SK-N-SH (cell line): ENCODE measurements around the gene MTHFD2L. TPM values are rescaled to one million over a fixed set of nuclear protein-coding genes. Genes with fewer than 3 reads are reported as not detected.
A peak's percentile ranks its signal among the peaks of the same experiment; 100 is the strongest.
"Not testable (repeated sequence)": the region's sequence is repeated elsewhere in the genome, so short reads cannot be mapped to it uniquely, and the experiment has no call there.

Experiments used
- CTCF ChIA-PET: fragments of 300-600, 350-600 bp; formaldehyde crosslinking; extraction: SDS; loops from one replicate; lab custom pipeline; 2021; lab: Yijun Ruan, JAX
- POLR2A ChIA-PET: fragments of 350-600 bp; sonication (Branson Sonifier 250); formaldehyde crosslinking; extraction: SDS; loops from one replicate; lab custom pipeline; 2020; ENCODE audit warnings: antibody characterized with exemption, inconsistent platforms; lab: Yijun Ruan, JAX
- DNase-seq: peaks from one replicate; pipeline ENCODE4 v3.0.0; 2012
- H2AFZ ChIP-seq: fragments of 200-600 bp; sonication (generic); 2 replicates; pipeline ENCODE4 v1.8.1; 2016; ENCODE audit warnings: antibody characterized with exemption, mild to moderate bottlenecking, low read depth
- H3F3A ChIP-seq: fragments of 200-600 bp; sonication (generic); replicated peaks from 2 replicates; pipeline ENCODE3; 2016; ENCODE audit warnings: antibody characterized with exemption, mild to moderate bottlenecking; ENCODE audit not compliant: insufficient read depth
- H3K27ac ChIP-seq, 2 experiments: fragments of 200-500 bp in 1 of 2; fragments of 200-600 bp in 1 of 2; sonication (Bioruptor generic) in 1 of 2; sonication (generic), shearing (Covaris generic) in 1 of 2; 2 replicates each; pipeline versions ENCODE4 v1.5.1 to v1.6.1; 2014 to 2016; ENCODE audit warnings: low read depth in 2 of 2, inconsistent platforms in 1 of 2, low read length in 1 of 2, mild to moderate bottlenecking in 1 of 2, mixed read lengths in 1 of 2
- H3K27me3 ChIP-seq: fragments of 200-600 bp; sonication (generic), shearing (Covaris generic); 2 replicates; pipeline ENCODE4 v1.6.1; 2016; ENCODE audit warnings: mixed run types; ENCODE audit not compliant: insufficient read depth
- H3K36me3 ChIP-seq, 2 experiments: fragments of 200-500 bp in 1 of 2; fragments of 200-600 bp in 1 of 2; sonication (Bioruptor generic) in 1 of 2; sonication (generic) in 1 of 2; replicated peaks in 1 of 2; 2 replicates each; pipeline versions ENCODE3 to v1.5.1; 2014 to 2016; ENCODE audit warnings: low read length in 1 of 2, mild to moderate bottlenecking in 1 of 2; ENCODE audit not compliant: insufficient read depth in 2 of 2, control insufficient read depth in 1 of 2
- H3K4me1 ChIP-seq, 2 experiments: fragments of 200-500 bp in 1 of 2; fragments of 200-600 bp in 1 of 2; sonication (Bioruptor generic) in 1 of 2; sonication (generic), shearing (Covaris generic) in 1 of 2; 2 replicates each; pipeline versions ENCODE4 v1.5.1 to v1.6.1; 2014 to 2016; ENCODE audit warnings: low read depth in 1 of 2, low read length in 1 of 2, mixed run types in 1 of 2; ENCODE audit not compliant: insufficient read depth in 2 of 2, control insufficient read depth in 1 of 2
- H3K4me2 ChIP-seq: fragments of 200-600 bp; sonication (generic), shearing (Covaris generic); 2 replicates; pipeline ENCODE4 v1.6.1; 2017; ENCODE audit warnings: mixed run types
- H3K4me3 ChIP-seq, 2 experiments: fragments of 200-500 bp in 1 of 2; fragments of 200-600 bp in 1 of 2; sonication (Bioruptor generic) in 1 of 2; sonication (generic), shearing (Covaris generic) in 1 of 2; 2 replicates each; pipeline versions ENCODE4 v1.5.1 to v1.8.1; 2014 to 2016; ENCODE audit warnings: low read depth in 2 of 2, inconsistent platforms in 1 of 2, low read length in 1 of 2, mild to moderate bottlenecking in 1 of 2, mixed read lengths in 1 of 2, moderate library complexity in 1 of 2
- H3K79me2 ChIP-seq: fragments of 200-600 bp; sonication (generic); 2 replicates; pipeline ENCODE4 v1.8.1; 2017; ENCODE audit warnings: mild to moderate bottlenecking; ENCODE audit not compliant: insufficient read depth
- H3K9ac ChIP-seq: fragments of 200-600 bp; sonication (generic); 2 replicates; pipeline ENCODE4 v1.6.1; 2017; ENCODE audit warnings: mixed run types
- H3K9me2 ChIP-seq: fragments of 200-600 bp; sonication (generic); 2 replicates; pipeline ENCODE4 v1.6.1; 2017; ENCODE audit warnings: mixed run types
- H3K9me3 ChIP-seq: fragments of 200-600 bp; sonication (generic); 2 replicates; pipeline ENCODE4 v1.6.1; 2017; ENCODE audit warnings: mixed run types, mild to moderate bottlenecking, moderate library complexity
- H4K20me1 ChIP-seq: fragments of 200-600 bp; sonication (generic); 2 replicates; pipeline ENCODE4 v1.6.1; 2017; ENCODE audit warnings: mild to moderate bottlenecking, mixed run types; ENCODE audit not compliant: insufficient read depth
- CHD2 ChIP-seq: fragments of 150-350 bp; IDR thresholded peaks from 2 replicates; pipeline ENCODE4 v1.6.1; 2018; ENCODE audit warnings: low read length; ENCODE audit not compliant: partially characterized antibody
- ELF1 ChIP-seq: IDR thresholded peaks from 2 replicates; pipeline ENCODE4 v1.4.0; 2012
- FOSL2 ChIP-seq: IDR thresholded peaks from 2 replicates; pipeline ENCODE4 v1.4.0; 2012; ENCODE audit warnings: low read depth, mild to moderate bottlenecking, moderate library complexity, borderline replicate concordance
- GATA2 ChIP-seq: sonication (generic); formaldehyde crosslinking; IDR thresholded peaks from 2 replicates; pipeline ENCODE4 v1.5.0; 2020; ENCODE audit warnings: mild to moderate bottlenecking, missing genetic modification reagents
- NRF1 ChIP-seq: IDR thresholded peaks from 2 replicates; pipeline ENCODE4 v1.6.1; 2012; ENCODE audit warnings: low read depth, mild to moderate bottlenecking, low read length
- POLR2AphosphoS5 ChIP-seq: IDR thresholded peaks from 2 replicates; pipeline ENCODE4 v1.6.1; 2012; ENCODE audit warnings: low read depth, low read length
- SMC3 ChIP-seq: IDR thresholded peaks from 2 replicates; pipeline ENCODE4 v1.6.1; 2012; ENCODE audit warnings: low read depth, low read length, improper control_type of control experiment
- TAF1 ChIP-seq: IDR thresholded peaks from 2 replicates; pipeline ENCODE4 v1.6.1; 2012; ENCODE audit warnings: low read depth, mild to moderate bottlenecking, low read length, moderate library complexity, borderline replicate concordance
- TCF12 ChIP-seq: IDR thresholded peaks from 2 replicates; pipeline ENCODE4 v1.4.0; 2012
- WGBS: methylation state at CpG from one replicate; pipeline ENCODE4 v1.1.6; 2017; ENCODE audit warnings: low lambda C conversion rate; 5-methylcytosine and 5-hydroxymethylcytosine counted together
- polyA plus RNA-seq, 3 experiments: library from polyadenylated mRNA; depleted of rRNA; stranded (reverse); fragments of >200 nt; gene quantifications; 2 replicates each; pipeline ENCODE4 v1.2.3, GENCODE V29; 2012
- TF ChIP-seq, protein P1 (sequence below): IDR thresholded peaks from 2 replicates; pipeline ENCODE4 v1.4.0; 2012; ENCODE audit warnings: low read depth, borderline replicate concordance
- TF ChIP-seq, protein P2 (sequence below): IDR thresholded peaks from 2 replicates; pipeline ENCODE4 v1.4.0; 2012; ENCODE audit warnings: low read depth, borderline replicate concordance
- TF ChIP-seq, protein P3 (sequence below): fragments of 200-600 bp; sonication (generic); IDR thresholded peaks from 2 replicates; pipeline ENCODE4 v1.6.1; 2017; ENCODE audit warnings: antibody characterized with exemption, mild to moderate bottlenecking, moderate library complexity
- TF ChIP-seq, protein P4 (sequence below): IDR thresholded peaks from 2 replicates; pipeline ENCODE4; 2012
- TF ChIP-seq, protein P5 (sequence below): fragments of 150-350 bp; IDR thresholded peaks from 2 replicates; pipeline ENCODE4 v1.6.1; 2016; ENCODE audit warnings: mild to moderate bottlenecking, low read depth, low read length

Gene MTHFD2L
- polyA plus RNA-seq, 1 of the 3 experiments (the other 2 are of a cell fraction): 4.8 TPM

DNA sequence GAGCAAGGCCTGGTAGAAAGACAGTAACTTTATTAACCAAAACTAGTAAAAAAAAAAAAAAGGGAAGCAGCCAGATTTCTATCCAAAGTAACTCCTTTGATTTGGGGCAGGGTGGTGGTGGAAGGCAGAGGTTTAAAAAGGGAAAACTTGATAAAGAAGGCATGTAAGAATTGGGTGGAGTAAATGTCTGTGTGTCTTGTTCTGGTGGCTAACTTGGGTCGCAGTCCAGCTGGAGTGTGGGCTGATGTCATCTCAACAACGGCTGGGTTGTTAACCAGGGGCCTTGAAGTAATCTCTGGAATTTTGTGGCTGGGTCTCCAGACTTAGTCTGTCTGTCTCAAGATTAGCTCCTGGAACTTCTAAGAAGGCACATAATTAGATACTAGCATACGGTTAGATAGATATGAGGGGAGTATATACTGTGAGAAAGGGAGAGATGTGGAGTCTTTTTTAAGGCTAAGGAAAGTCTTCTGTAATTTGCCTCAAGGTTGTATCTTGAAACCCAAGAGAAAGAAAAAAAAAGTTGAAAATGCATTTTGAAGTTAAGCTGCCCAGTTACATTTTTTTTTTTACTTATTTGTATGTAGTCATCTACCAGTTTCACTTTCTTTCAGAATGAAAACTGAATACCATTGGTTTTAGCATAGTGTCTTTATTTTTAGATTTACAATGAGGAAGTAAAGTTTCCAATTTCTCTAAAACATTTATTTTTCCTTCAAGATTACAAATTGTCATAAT is 48.3 kb downstream of the MTHFD2L start:
- Histone ChIP-seq H4K20me1 (no peaks in the 10 kb centered on the region), H3K36me3 (peaks cover 0 to 2% of the 10 kb centered on the region in 2 experiments), H3K4me2 (no peak overlapping the region), H3F3A (no peaks in the 10 kb centered on the region), H3K4me1 (no peaks in the 10 kb centered on the region), H3K27me3 (no peaks in the 10 kb centered on the region), H2AFZ (peak overlapping the region; percentile 40; the same call in 1 of the 2 replicates), H3K9me2 (no peaks in the 10 kb centered on the region), H3K9ac (no peak overlapping the region), H3K79me2 (no peaks in the 10 kb centered on the region), H3K9me3 (no peaks in the 10 kb centered on the region)
- DNase-seq: no peak
- 67% methylated on average over 3 of the region's 3 CpGs for WGBS
- CTCF ChIA-PET: no interaction called here
- no peak for TF ChIP-seq CHD2
- TF ChIP-seq, protein P1, sequence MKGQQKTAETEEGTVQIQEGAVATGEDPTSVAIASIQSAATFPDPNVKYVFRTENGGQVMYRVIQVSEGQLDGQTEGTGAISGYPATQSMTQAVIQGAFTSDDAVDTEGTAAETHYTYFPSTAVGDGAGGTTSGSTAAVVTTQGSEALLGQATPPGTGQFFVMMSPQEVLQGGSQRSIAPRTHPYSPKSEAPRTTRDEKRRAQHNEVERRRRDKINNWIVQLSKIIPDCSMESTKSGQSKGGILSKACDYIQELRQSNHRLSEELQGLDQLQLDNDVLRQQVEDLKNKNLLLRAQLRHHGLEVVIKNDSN: no peak
- TF ChIP-seq POLR2AphosphoS5: no peak
- TF ChIP-seq, protein P2, sequence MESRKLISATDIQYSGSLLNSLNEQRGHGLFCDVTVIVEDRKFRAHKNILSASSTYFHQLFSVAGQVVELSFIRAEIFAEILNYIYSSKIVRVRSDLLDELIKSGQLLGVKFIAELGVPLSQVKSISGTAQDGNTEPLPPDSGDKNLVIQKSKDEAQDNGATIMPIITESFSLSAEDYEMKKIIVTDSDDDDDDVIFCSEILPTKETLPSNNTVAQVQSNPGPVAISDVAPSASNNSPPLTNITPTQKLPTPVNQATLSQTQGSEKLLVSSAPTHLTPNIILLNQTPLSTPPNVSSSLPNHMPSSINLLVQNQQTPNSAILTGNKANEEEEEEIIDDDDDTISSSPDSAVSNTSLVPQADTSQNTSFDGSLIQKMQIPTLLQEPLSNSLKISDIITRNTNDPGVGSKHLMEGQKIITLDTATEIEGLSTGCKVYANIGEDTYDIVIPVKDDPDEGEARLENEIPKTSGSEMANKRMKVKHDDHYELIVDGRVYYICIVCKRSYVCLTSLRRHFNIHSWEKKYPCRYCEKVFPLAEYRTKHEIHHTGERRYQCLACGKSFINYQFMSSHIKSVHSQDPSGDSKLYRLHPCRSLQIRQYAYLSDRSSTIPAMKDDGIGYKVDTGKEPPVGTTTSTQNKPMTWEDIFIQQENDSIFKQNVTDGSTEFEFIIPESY: no peak
- TF ChIP-seq NRF1: no peak
- TF ChIP-seq FOSL2: no peak
- no peak for TF ChIP-seq TCF12
- TF ChIP-seq, protein P3, sequence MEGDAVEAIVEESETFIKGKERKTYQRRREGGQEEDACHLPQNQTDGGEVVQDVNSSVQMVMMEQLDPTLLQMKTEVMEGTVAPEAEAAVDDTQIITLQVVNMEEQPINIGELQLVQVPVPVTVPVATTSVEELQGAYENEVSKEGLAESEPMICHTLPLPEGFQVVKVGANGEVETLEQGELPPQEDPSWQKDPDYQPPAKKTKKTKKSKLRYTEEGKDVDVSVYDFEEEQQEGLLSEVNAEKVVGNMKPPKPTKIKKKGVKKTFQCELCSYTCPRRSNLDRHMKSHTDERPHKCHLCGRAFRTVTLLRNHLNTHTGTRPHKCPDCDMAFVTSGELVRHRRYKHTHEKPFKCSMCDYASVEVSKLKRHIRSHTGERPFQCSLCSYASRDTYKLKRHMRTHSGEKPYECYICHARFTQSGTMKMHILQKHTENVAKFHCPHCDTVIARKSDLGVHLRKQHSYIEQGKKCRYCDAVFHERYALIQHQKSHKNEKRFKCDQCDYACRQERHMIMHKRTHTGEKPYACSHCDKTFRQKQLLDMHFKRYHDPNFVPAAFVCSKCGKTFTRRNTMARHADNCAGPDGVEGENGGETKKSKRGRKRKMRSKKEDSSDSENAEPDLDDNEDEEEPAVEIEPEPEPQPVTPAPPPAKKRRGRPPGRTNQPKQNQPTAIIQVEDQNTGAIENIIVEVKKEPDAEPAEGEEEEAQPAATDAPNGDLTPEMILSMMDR: no peak
- TF ChIP-seq, protein P4, sequence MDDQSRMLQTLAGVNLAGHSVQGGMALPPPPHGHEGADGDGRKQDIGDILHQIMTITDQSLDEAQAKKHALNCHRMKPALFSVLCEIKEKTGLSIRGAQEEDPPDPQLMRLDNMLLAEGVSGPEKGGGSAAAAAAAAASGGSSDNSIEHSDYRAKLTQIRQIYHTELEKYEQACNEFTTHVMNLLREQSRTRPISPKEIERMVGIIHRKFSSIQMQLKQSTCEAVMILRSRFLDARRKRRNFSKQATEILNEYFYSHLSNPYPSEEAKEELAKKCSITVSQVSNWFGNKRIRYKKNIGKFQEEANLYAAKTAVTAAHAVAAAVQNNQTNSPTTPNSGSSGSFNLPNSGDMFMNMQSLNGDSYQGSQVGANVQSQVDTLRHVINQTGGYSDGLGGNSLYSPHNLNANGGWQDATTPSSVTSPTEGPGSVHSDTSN: no peak
- TF ChIP-seq, protein P5, sequence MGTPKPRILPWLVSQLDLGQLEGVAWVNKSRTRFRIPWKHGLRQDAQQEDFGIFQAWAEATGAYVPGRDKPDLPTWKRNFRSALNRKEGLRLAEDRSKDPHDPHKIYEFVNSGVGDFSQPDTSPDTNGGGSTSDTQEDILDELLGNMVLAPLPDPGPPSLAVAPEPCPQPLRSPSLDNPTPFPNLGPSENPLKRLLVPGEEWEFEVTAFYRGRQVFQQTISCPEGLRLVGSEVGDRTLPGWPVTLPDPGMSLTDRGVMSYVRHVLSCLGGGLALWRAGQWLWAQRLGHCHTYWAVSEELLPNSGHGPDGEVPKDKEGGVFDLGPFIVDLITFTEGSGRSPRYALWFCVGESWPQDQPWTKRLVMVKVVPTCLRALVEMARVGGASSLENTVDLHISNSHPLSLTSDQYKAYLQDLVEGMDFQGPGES: no peak
- no peak for TF ChIP-seq TAF1
- no peak for TF ChIP-seq GATA2 (CRISPR knock-in tag)
- TF ChIP-seq SMC3: no peak
- no peak for TF ChIP-seq ELF1
- TF ChIP-seq, all 33 proteins: peak for 0
- POLR2A ChIA-PET: no interaction called here
- no peak overlapping the region for H3K27ac ChIP-seq
- H3K4me3 ChIP-seq: no peak overlapping the region

DNA sequence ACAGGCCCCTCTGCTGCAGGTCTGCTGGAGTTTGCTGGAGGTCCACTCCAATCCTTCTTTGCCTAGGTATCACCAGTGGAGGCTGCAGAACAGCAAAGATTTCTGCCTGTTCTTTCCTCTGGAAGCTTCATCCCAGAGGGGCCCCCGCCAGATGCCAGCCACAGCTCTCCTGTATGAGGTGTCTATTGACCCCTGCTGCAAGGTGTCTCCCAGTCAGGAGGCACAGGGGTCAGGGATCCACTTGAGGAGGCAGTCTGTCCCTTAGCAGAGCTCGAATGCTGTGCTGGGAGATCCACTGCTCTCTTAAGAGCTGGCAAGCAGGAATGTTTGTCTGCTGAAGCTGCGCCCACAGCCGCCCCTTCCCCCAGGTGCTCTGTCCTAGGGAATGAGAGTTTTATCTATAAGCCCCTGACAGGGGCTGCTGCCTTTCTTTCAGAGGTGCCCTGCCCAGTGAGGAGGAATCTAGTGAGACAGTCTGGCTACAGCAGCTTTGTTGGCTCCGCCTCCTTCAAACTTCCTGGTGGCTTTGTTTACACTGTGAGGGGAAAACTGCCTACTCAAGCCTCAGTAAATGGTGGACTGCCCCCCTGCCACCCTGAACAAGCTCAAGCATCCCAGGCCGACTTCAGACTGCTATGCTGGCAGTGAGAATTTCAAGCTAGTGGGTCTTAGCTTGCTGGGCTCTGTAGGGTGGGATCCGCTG is 56.7 kb downstream of the MTHFD2L start:
- H3K4me3 ChIP-seq, H3K9me3 ChIP-seq, DNase-seq, H3F3A ChIP-seq, H3K4me2 ChIP-seq, POLR2A ChIA-PET, H3K27me3 ChIP-seq, H2AFZ ChIP-seq, H3K9ac ChIP-seq, H3K9me2 ChIP-seq, H3K79me2 ChIP-seq, H3K4me1 ChIP-seq, H3K27ac ChIP-seq, H3K36me3 ChIP-seq, H4K20me1 ChIP-seq: not testable (repeated sequence)
- CTCF ChIA-PET: interaction anchor here (2.8 kb wide), 1 partner anchor 14 kb away, joined by 15 read pairs; no protein-coding TSS in a partner anchor
- WGBS: 82% methylated on average over 4 of the region's 7 CpGs

DNA sequence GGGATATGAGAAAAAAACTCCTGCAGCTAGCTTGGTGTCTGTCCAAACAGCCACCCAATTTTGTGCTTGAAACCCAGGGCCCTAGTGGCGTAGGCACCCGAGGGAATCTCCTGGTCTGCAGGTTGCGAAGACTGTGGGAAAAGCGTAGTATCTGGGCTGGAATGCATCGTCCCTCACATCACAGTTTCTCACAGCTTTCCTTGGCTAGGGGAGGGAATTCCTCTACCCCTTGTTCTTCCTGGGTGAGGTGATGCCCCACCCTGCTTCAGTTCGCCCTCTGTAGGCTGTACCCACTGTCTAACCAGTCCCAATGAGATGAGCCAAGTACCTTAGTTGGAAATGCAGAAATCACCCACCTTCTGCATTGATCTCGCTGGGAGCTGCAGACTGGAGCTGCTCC is 57.3 kb downstream of the MTHFD2L start:
- H3K9me2 ChIP-seq, H2AFZ ChIP-seq, H4K20me1 ChIP-seq, H3K4me2 ChIP-seq, H3K79me2 ChIP-seq, H3K27ac ChIP-seq, DNase-seq, H3F3A ChIP-seq, H3K4me3 ChIP-seq, POLR2A ChIA-PET, H3K27me3 ChIP-seq, H3K9ac ChIP-seq, H3K36me3 ChIP-seq, H3K9me3 ChIP-seq, H3K4me1 ChIP-seq: not testable (repeated sequence)
- CTCF ChIA-PET: interaction anchor here (2.8 kb wide), 1 partner anchor 14 kb away, joined by 15 read pairs; no protein-coding TSS in a partner anchor
- 80% methylated on average over 7 of the region's 7 CpGs for WGBS
